IMR-90 (cell line): ENCODE data around the gene STPG1. TPM values are rescaled to one million over a fixed set of nuclear protein-coding genes. Genes with fewer than 3 reads are reported as not detected.

Experiments used
- ATAC-seq: fragments of 200-7000 bp; cut with Tn5 transposase; 2 replicates; pipeline ENCODE4 v1.9.1; 2020; ENCODE audit warnings: low read depth, mild to moderate bottlenecking, moderate library complexity
- BruUV-seq: library from RNA; stranded (reverse); fragments of 400-500 nt; replicated peaks from 2 replicates; lab custom pipeline; 2021; lab: Mats Ljungman, UMichigan
- CTCF ChIA-PET: fragments of 300-600 bp; formaldehyde crosslinking; extraction: SDS; loops from one replicate; lab custom pipeline; 2021; ENCODE audit warnings: antibody characterized with exemption; lab: Yijun Ruan, JAX
- POLR2A ChIA-PET: fragments of 300-600 bp; sonication (Branson Sonifier 250); formaldehyde crosslinking; loops from one replicate; lab custom pipeline; 2022; ENCODE audit warnings: antibody characterized with exemption; ENCODE audit not compliant: unreplicated experiment; lab: Charles Lee
- DNase-seq: peaks from one replicate; pipeline ENCODE4 v3.0.0; 2013
- H2AFZ ChIP-seq: replicated peaks from 2 replicates; pipeline ENCODE3; 2013; ENCODE audit warnings: low read length, mild to moderate bottlenecking; ENCODE audit not compliant: poor library complexity
- H2AK5ac ChIP-seq: 2 replicates; pipeline ENCODE4 v1.6.1; 2013; ENCODE audit warnings: low read depth, low read length, inconsistent platforms
- H2AK9ac ChIP-seq: replicated peaks from 2 replicates; pipeline ENCODE3; 2013; ENCODE audit warnings: mild to moderate bottlenecking, low read depth, low read length, moderate library complexity; ENCODE audit not compliant: poor library complexity
- H2BK120ac ChIP-seq: 2 replicates; pipeline ENCODE4 v1.6.1; 2013; ENCODE audit warnings: low read depth, low read length, inconsistent platforms
- H2BK15ac ChIP-seq: 3 replicates; pipeline ENCODE4 v1.6.1; 2013; ENCODE audit warnings: low read depth, low read length, inconsistent platforms
- H2BK20ac ChIP-seq: 2 replicates; pipeline ENCODE4 v1.6.1; 2013; ENCODE audit warnings: low read depth, mild to moderate bottlenecking, inconsistent platforms, low read length, moderate library complexity
- H2BK5ac ChIP-seq: 2 replicates; pipeline ENCODE4 v1.6.1; 2013; ENCODE audit warnings: mild to moderate bottlenecking, low read depth, low read length, inconsistent platforms; ENCODE audit not compliant: poor library complexity, severe bottlenecking
- H3K14ac ChIP-seq: replicated peaks from 2 replicates; pipeline ENCODE4 v1.6.1; 2013; ENCODE audit warnings: low read depth, low read length, inconsistent platforms
- H3K18ac ChIP-seq: 2 replicates; pipeline ENCODE4 v1.6.1; 2013; ENCODE audit warnings: low read depth, low read length, control low read depth
- H3K23ac ChIP-seq: 2 replicates; pipeline ENCODE4 v1.6.1; 2013; ENCODE audit warnings: low read depth, low read length, inconsistent platforms
- H3K27ac ChIP-seq: 2 replicates; pipeline ENCODE4 v1.5.1; 2013; ENCODE audit warnings: mild to moderate bottlenecking, control low read depth, low read length; ENCODE audit not compliant: insufficient read depth
- H3K27me3 ChIP-seq: 2 replicates; pipeline ENCODE4 v1.6.1; 2013; ENCODE audit warnings: low read length; ENCODE audit not compliant: control insufficient read depth, insufficient read depth
- H3K36me3 ChIP-seq: 2 replicates; pipeline ENCODE4 v1.6.1; 2013; ENCODE audit warnings: low read length, mixed read lengths; ENCODE audit not compliant: control insufficient read depth, insufficient read depth
- H3K4ac ChIP-seq: 2 replicates; pipeline ENCODE4 v1.6.1; 2013; ENCODE audit warnings: low read depth, low read length, inconsistent platforms
- H3K4me1 ChIP-seq: 2 replicates; pipeline ENCODE4 v1.6.1; 2013; ENCODE audit warnings: low read length, mixed read lengths; ENCODE audit not compliant: control insufficient read depth, insufficient read depth
- H3K4me2 ChIP-seq: 2 replicates; pipeline ENCODE4 v1.6.1; 2013; ENCODE audit warnings: low read depth, mild to moderate bottlenecking, control low read depth, low read length, moderate library complexity
- H3K4me3 ChIP-seq: 2 replicates; pipeline ENCODE4 v1.5.1; 2013; ENCODE audit warnings: low read depth, mild to moderate bottlenecking, control low read depth, low read length, moderate library complexity; ENCODE audit not compliant: insufficient read depth
- H3K56ac ChIP-seq: 2 replicates; pipeline ENCODE4 v1.6.1; 2013; ENCODE audit warnings: low read length, inconsistent platforms; ENCODE audit not compliant: insufficient read depth; ENCODE audit errors: extremely low read depth
- H3K79me1 ChIP-seq, 2 experiments: 2 replicates each; pipeline ENCODE4 v1.6.1; 2013; ENCODE audit warnings: low read length in 2 of 2, inconsistent platforms in 1 of 2, low read depth in 1 of 2
- H3K9ac ChIP-seq: 2 replicates; pipeline ENCODE4 v1.6.1; 2013; ENCODE audit warnings: low read depth, low read length, control low read depth
- H3K9me1 ChIP-seq: 2 replicates; pipeline ENCODE4 v1.6.1; 2013; ENCODE audit warnings: low read length, inconsistent platforms; ENCODE audit not compliant: insufficient read depth
- H3K9me3 ChIP-seq: 2 replicates; pipeline ENCODE4 v1.6.1; 2013; ENCODE audit warnings: low read length; ENCODE audit not compliant: control insufficient read depth, insufficient read depth
- H4K20me1 ChIP-seq: 2 replicates; pipeline ENCODE4 v1.6.1; 2013; ENCODE audit warnings: low read length, inconsistent platforms; ENCODE audit not compliant: insufficient read depth
- H4K5ac ChIP-seq: 2 replicates; pipeline ENCODE4 v1.6.1; 2013; ENCODE audit warnings: mild to moderate bottlenecking, low read depth, low read length, control low read depth
- H4K8ac ChIP-seq, 2 experiments: 2 replicates each; pipeline ENCODE4 v1.6.1; 2013; ENCODE audit warnings: low read depth in 2 of 2, low read length in 2 of 2, control low read depth in 1 of 2, inconsistent platforms in 1 of 2
- H4K91ac ChIP-seq: 2 replicates; pipeline ENCODE4 v1.6.1; 2013; ENCODE audit warnings: low read depth, low read length, inconsistent platforms; ENCODE audit not compliant: insufficient read depth
- FOS ChIP-seq: fragments of 150-350 bp; IDR thresholded peaks from 2 replicates; pipeline ENCODE4 v1.6.1; 2016; ENCODE audit warnings: low read depth, low read length
- RCOR1 ChIP-seq: IDR thresholded peaks from 2 replicates; pipeline ENCODE4 v1.6.1; 2012; ENCODE audit warnings: mild to moderate bottlenecking, low read length, improper control_type of control experiment; ENCODE audit not compliant: insufficient replicate concordance
- SMC3 ChIP-seq: fragments of 150-350 bp; IDR thresholded peaks from 2 replicates; pipeline ENCODE4 v1.6.1; 2016; ENCODE audit warnings: low read depth, mild to moderate bottlenecking, antibody characterized with exemption, low read length, moderate library complexity
- WGBS, 2 experiments: methylation state at CpG; one replicate each; pipeline versions ENCODE4 v1.1.5 to v1.1.7; 2013; ENCODE audit warnings: missing lambda C conversion rate in 2 of 2; ENCODE audit not compliant: insufficient read length in 1 of 2; ENCODE audit errors: extremely low coverage in 2 of 2; 5-methylcytosine and 5-hydroxymethylcytosine counted together
- dilution Hi-C: fragments of 300-500 bp; cut with HindIII; formaldehyde crosslinking; loops from one replicate; pipeline ENCODE4 v1.14.3; 2018; ENCODE audit warnings: low sequenced_read_pairs; ENCODE audit not compliant: unreplicated experiment
- in situ Hi-C: fragments of 300-500 bp; cut with MboI; formaldehyde crosslinking; loops from 3 replicates; pipeline ENCODE4 v1.14.3; 2019; ENCODE audit warnings: low sequenced_read_pairs, inconsistent platforms, mixed read lengths
- intact Hi-C: fragments of 100-400 bp; cut with micrococcal nuclease; formaldehyde crosslinking; loops from 2 replicates; pipeline ENCODE4 v1.10.0; 2022
- polyA plus RNA-seq, 3 experiments: library from polyadenylated mRNA; depleted of rRNA; stranded (reverse); fragments of >200 nt; gene quantifications; 2 replicates each; pipeline ENCODE4 v1.2.3, GENCODE V29; 2012; ENCODE audit warnings: low replicate concordance in 1 of 3
- total RNA-seq: library from RNA; depleted of rRNA; stranded (reverse); fragments of >200 nt; gene quantifications from 2 replicates; pipeline ENCODE4 v1.2.3, GENCODE V29; 2012
- TF ChIP-seq, protein P1 (sequence below): fragments of 150-350 bp; IDR thresholded peaks from 2 replicates; pipeline ENCODE4 v1.6.1; 2016; ENCODE audit warnings: low read depth, mild to moderate bottlenecking, low read length, moderate library complexity, borderline replicate concordance

The STPG1 gene
- total and polyA plus RNA-seq, 2 of the 4 experiments (the other 2 are of a cell fraction), result 3.0 to 6.5 TPM

DNA sequence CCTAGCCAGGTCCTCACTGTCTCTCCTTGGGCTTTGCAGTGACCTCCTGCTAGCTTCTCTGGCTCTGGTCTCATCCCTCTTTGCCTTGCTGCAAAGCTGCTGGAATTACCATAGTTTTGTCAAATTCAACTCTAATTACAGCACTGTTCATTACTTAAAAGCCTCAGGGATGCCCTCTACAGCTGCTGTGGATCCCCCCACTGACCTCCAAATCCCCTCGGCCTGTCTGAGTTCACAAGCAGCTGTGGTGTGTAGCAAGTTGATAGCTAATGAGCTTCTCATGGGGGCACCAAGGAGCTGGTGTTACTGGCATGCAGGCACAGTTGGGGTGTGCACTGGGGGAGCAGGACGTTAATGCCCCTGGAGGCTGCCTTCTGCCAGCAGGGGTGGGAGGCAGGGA is 26.9 kb upstream of the STPG1 start:
- no peak overlapping the region for H3K4me3 ChIP-seq
- H3K14ac ChIP-seq, result no peak overlapping the region
- H3K79me1 ChIP-seq, result peaks cover 13 to 21% of the 10 kb centered on the region in 2 experiments; a peak in 3 of 4 replicates
- no peak overlapping the region for H2AFZ ChIP-seq
- H3K27me3 ChIP-seq, result no peaks in the 10 kb centered on the region
- H4K8ac ChIP-seq, result no peak overlapping the region
- H4K91ac ChIP-seq, result no peak overlapping the region
- no peak overlapping the region for H4K5ac ChIP-seq
- no TSS peak for BruUV-seq
- H3K9ac ChIP-seq, result no peak overlapping the region
- H2BK15ac ChIP-seq, result no peak overlapping the region
- no peak overlapping the region for H3K18ac ChIP-seq
- intact Hi-C loops (no loop called here), dilution Hi-C loops (no loop called here), in situ Hi-C loops (no loop called here)
- TF ChIP-seq SMC3, result no peak
- TF ChIP-seq, protein P1, sequence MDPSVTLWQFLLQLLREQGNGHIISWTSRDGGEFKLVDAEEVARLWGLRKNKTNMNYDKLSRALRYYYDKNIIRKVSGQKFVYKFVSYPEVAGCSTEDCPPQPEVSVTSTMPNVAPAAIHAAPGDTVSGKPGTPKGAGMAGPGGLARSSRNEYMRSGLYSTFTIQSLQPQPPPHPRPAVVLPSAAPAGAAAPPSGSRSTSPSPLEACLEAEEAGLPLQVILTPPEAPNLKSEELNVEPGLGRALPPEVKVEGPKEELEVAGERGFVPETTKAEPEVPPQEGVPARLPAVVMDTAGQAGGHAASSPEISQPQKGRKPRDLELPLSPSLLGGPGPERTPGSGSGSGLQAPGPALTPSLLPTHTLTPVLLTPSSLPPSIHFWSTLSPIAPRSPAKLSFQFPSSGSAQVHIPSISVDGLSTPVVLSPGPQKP, result no peak
- TF ChIP-seq RCOR1, result no peak
- no peak for TF ChIP-seq FOS
- WGBS, 2 experiments, result no CpG with 5 or more reads among the region's 2 CpGs
- peaks cover 10% of the 10 kb centered on the region for H3K4me1 ChIP-seq
- no peaks in the 10 kb centered on the region; the same call in 1 of the 2 replicates for H4K20me1 ChIP-seq
- H3K4ac ChIP-seq, result no peak overlapping the region
- no peaks in the 10 kb centered on the region for H3K9me3 ChIP-seq
- H2BK20ac ChIP-seq, result no peak overlapping the region
- H2BK120ac ChIP-seq, result no peak overlapping the region
- POLR2A ChIA-PET, result no interaction called here
- H3K27ac ChIP-seq, result no peak overlapping the region
- no peak overlapping the region for H2AK9ac ChIP-seq
- H3K23ac ChIP-seq, result no peak overlapping the region
- no peak for ATAC-seq
- H3K4me2 ChIP-seq, result no peak overlapping the region
- peaks cover 4% of the 10 kb centered on the region; the same call in 1 of the 2 replicates for H3K9me1 ChIP-seq
- peaks cover 14% of the 10 kb centered on the region; the same call in 1 of the 2 replicates for H3K36me3 ChIP-seq
- no peak overlapping the region for H2BK5ac ChIP-seq
- CTCF ChIA-PET, result no interaction called here
- no peak overlapping the region for H3K56ac ChIP-seq
- no peak overlapping the region for H2AK5ac ChIP-seq
- no peak for DNase-seq
